HG03066 (cell line): ENCODE measurements around the gene TRPV6.

ENCODE experiments used
- ATAC-seq: cut with Tn5 transposase; IDR thresholded peaks from one replicate; pipeline ENCODE4 v1.9.1; 2021; ENCODE audit warnings: low read depth; ENCODE audit not compliant: unreplicated experiment

Gene TRPV6

DNA sequence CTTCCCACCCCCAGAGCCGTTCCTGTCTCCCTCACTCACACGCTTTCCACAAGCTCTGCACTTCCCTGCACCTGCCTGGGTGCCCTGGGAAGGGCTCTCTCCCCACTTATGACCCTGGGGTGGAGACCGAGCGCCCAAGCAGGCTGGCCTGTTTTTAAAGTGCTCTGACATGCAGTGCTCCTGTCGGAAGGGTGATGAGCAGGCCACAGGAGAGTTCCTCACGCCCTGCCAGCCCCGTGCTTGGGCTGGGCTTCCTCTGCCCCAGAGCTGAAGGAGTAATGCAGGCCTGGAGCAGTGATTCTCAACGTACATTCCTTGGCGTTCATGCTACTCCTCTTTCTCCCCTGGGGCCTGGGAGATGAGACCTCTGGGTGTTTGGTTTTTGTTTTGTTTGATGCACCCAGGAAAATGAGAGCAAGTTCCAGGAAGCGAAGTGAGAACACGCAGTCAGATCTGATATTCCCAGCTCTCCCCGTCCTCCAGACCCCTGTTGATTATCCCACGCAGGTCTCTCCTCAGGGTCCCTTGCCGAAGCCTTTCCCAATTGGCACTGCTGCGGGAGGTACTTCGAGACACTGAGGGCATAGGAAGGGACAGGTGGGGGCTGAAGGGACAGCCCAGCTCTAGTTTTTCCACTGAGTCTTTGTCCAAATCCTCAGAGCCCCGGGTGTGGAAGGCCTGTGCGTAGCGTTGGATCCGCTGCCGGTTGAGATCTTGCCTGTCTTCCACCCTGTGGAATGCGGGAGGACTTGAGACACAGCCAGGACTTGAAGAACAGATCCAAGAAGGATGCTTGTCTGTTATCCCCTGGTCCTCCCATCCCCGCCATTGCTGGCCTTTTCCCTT, 14.1 kb downstream of the TRPV6 start:
- ATAC-seq: no peak

DNA sequence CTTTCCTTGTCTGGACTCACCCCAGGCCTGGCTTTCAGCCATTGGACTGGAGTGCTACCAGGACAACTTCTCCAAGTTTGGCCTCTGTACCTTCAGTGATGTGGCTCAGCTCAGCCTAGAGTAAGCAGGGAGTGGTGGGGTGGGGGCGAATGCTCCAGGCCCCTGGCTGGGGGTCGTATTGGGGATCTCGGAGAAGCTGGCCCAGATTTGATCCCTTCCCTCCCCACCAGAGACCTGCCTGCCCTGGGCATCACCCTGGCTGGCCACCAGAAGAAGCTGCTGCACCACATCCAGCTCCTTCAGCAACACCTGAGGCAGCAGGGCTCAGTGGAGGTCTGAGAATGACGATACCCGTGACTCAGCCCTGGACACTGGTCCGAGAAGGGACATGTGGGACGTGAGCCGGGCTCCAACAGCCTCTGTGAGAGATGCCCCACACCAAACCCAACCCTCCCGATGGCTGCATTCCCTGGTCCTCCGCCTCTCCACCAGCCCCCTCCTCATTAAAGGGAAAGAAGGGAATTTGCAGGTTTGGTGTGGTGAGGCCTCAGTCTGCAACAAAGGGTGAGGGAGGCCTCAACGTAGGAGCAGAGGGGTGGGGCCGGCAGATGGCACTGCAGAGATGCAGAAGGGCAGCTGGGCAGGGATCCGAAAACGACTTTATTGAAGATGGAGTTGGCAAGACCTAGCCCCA, 14.8 kb downstream of the TRPV6 start:
- ATAC-seq: no peak

DNA sequence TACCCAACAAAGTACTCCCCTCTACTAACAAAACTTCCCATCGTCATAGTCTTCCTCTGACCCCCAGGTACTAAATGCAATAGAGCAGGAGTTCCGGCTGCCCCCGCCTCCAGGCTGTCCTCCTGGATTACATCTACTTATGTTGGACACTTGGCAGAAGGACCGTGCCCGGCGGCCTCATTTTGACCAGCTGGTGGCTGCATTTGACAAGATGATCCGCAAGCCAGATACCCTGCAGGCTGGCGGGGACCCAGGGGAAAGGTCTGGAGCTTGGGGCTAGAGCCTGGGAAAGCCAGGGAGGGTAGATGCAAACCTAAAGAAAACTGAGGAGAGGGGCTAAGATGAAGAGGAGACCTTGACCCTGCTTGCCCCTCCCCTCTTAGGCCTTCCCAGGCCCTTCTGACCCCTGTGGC, 15.4 kb downstream of the TRPV6 start:
- ATAC-seq: no peak

DNA sequence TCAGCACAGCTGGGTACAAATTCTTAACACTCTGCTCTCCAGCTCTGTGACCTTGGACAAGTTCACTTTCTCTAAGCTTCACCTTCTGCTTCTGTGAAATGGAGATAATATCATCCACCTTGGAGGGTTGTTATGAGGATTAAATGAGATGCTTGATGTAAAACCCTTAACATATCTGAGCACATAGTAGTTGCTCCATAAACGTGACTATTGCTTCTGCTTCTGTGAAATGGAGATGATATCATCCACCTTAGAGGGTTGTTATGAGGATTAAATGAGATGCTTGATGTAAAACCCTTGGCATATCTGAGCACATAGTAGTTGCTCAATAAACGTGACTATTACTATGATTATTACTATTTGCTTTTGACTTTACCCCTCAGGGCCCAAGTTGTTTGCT, 16.1 kb downstream of the TRPV6 start:
- no peak for ATAC-seq

DNA sequence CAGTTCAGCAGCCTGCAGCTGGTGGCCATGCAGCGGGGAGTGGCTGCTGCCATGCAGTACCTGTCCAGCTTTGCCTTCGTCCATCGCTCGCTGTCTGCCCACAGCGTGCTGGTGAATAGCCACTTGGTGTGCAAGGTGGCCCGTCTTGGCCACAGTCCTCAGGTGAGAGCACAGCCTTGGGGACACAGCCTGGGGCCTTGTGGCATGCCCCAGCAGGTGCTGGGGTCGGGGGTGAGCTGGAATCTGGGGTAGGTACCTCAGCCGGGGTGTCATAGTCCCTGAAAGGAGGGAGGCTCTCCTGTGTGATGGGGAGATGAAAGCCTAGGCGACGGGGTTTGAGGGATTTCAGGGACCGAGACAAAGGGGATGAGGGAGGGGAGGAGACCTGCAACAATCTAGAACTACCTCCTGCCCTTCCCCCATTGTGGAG, 16.5 kb downstream of the TRPV6 start:
- no peak for ATAC-seq

DNA sequence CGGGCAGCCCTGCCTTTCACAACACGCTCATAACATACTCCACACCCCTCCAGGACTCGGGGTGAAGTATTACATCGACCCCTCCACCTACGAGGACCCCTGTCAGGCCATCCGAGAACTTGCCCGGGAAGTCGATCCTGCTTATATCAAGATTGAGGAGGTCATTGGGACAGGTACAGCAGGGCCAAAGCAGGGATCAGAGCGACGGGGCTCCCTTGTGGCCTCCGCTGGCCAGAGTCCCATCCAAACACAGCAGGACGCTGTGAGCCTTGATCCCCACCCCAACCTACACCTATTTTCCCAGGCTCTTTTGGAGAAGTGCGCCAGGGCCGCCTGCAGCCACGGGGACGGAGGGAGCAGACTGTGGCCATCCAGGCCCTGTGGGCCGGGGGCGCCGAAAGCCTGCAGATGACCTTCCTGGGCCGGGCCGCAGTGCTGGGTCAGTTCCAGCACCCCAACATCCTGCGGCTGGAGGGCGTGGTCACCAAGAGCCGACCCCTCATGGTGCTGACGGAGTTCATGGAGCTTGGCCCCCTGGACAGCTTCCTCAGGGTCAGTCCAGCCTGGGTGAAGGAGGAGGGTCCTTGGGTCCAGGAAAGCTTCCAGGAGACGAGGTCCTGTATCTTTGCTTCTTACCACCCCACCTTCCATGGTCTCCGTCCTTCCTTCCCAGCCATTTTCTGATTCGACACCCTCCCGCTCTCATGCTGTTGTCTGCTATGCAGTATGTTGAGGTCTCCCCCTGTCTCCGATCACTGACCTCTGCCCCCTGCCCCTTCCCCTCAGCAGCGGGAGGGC, 17.2 kb downstream of the TRPV6 start:
- ATAC-seq: no peak

DNA sequence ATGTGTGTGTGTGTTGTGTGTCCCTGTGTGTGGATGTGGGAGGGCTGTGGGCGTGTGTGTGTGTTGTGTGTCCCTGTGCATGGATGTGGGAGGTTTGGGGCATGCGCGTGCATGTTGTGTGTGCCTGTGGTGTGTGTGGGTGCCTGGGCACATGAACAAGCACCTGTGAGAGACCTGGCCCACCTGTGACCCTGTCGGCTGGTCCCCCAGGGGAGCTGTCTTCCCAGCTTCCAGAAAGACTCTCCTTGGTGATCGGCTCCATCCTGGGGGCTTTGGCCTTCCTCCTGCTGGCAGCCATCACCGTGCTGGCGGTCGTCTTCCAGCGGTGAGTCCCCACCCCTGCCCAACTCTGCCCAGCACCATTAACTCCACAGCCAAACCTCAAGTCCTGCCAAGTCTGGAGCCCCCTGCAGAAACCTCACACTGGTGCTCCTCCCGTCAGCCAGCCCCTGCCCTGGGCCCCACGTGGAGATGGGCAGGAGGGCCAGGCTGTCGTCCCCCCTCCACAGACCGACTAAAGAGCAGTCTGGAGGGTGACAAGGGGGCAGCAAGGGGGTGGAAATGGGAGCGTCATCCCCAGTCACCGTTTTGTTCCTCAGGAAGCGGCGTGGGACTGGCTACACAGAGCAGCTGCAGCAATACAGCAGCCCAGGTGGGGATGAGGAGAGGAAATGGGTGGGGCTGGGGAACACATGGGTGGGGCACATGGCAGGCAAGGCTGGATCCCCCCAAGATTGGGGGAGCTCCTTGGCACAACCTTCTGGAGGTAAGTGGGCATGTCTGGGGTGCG, 18.0 kb downstream of the TRPV6 start:
- no peak for ATAC-seq

DNA sequence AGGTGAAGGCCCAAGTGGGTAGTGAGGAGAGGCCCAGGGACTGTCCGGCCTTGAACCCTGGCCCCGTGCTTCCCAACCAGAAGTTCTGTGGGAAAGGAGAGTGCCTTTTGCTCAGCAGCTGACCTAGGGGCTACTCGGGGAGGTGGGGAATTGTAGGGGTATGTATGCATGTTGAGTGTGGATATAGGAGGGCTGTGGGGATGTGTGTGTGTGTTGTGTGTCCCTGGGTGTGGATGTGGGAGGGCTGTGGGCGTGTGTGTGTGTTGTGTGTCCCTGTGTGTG, 18.5 kb downstream of the TRPV6 start:
- no peak for ATAC-seq

DNA sequence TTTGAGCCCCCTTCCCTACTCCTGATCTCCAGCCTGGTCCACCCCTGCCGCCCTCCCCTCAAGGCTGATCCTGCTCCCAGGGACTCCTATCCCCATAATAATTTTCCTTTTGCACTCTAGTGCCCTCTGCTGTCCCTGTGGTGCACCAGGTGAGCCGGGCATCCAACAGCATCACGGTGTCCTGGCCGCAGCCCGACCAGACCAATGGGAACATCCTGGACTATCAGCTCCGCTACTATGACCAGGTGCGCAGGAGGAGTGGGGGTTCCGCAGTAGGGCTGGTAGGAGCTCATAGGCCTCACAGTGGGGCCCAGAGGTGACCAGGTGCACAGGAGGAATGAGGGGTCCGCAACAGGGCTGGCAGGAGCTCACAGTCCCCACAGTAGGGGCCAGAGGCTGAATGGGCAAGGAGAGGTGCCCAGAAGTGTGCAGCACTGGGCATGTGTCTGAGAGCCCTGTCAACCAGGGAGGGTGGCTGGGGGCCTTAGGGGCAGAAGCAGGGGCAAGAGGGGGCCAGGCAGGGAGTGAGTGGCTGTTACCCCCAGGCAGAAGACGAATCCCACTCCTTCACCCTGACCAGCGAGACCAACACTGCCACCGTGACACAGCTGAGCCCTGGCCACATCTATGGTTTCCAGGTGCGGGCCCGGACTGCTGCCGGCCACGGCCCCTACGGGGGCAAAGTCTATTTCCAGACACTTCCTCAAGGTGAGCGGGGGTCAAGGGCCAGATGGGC, 19.0 kb downstream of the TRPV6 start:
- no peak for ATAC-seq

DNA sequence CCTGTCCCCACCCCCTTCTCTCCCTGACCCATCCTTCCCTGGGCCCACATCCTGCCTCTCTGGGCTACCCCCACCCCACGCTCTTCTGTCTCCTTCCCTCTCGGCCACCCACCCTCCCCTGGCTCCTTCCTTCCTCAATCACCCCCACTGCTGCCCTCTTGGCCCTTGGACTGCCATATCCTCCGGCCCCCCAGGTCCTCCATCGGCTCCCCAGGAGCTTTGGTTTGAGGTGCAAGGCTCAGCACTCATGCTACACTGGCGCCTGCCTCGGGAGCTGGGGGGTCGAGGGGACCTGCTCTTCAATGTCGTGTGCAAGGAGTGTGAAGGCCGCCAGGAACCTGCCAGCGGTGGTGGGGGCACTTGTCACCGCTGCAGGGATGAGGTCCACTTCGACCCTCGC, 19.8 kb downstream of the TRPV6 start:
- no peak for ATAC-seq

DNA sequence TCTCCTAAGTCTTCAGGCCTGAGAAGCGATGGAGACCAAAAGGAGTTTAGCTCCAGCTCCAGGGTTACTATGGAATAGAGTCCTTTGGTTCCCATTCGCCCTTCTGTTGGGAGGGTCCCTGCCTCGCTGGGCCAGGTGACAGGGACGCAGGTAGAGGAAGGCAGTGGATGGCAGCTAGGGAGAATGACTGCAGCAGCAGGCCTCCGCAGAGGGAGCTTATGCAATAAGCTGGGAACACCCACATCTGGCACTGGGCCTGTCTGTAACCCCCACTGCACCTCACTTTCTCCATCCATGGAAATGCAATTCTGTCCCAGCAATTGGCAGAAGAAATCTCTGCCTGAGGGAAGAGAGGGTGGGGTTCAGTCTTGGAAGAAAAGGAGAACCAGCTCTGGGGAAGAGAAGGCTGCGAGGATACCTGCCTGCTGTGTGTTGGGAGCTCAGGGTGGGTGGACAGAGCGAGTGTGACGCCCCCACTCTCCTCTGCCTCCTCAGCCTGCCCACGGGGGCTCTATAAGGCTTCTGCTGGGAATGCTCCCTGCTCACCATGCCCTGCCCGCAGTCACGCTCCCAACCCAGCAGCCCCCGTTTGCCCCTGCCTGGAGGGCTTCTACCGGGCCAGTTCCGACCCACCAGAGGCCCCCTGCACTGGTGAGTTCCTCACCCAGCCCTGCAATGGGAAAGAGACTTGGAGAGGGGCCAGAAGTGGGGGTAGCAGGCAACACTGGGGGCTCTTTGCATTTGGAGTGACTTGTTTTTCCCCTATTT, 20.4 kb downstream of the TRPV6 start:
- ATAC-seq: no peak

DNA sequence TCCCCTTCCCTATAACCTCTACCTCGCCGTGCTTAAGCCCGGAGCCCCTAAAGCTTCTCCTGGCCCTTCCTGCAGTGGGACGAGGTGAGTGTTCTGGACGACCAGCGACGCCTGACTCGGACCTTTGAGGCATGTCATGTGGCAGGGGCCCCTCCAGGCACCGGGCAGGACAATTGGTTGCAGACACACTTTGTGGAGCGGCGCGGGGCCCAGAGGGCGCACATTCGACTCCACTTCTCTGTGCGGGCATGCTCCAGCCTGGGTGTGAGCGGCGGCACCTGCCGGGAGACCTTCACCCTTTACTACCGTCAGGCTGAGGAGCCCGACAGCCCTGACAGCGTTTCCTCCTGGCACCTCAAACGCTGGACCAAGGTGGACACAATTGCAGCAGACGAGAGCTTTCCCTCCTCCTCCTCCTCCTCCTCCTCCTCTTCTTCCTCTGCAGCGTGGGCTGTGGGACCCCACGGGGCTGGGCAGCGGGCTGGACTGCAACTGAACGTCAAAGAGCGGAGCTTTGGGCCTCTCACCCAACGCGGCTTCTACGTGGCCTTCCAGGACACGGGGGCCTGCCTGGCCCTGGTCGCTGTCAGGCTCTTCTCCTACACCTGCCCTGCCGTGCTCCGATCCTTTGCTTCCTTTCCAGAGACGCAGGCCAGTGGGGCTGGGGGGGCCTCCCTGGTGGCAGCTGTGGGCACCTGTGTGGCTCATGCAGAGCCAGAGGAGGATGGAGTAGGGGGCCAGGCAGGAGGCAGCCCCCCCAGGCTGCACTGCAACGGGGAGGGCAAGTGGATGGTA, 21.5 kb downstream of the TRPV6 start:
- ATAC-seq: no peak

DNA sequence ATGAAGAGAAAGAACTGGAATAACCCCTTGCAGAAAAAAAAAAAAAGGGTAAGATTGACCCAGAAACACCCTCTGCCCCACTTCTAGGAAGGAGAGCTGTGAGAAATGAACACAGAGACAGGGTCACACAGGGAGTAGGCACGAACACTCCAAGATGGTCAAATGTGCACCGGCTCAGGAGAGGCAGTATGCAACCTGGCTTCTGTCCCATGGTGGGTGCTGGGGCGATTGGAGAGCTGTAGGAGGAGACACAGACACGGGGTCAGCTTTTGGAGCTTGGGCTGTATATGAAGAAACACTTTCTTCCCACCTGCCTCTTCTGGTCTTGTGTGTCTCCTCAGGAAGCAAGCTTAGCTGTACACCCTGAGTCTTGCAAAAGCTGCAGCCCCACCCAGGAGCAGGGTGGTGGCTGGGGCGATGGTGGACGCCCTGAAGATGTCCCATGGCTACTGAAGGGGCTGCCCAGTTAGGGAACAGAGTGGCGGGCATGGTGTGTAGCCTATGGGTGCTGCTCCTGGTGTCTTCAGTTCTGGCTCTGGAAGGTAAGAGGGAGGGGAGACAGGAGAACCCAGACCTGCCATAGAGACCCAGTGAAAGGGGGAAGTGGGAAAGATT, 22.7 kb downstream of the TRPV6 start:
- ATAC-seq: no peak

DNA sequence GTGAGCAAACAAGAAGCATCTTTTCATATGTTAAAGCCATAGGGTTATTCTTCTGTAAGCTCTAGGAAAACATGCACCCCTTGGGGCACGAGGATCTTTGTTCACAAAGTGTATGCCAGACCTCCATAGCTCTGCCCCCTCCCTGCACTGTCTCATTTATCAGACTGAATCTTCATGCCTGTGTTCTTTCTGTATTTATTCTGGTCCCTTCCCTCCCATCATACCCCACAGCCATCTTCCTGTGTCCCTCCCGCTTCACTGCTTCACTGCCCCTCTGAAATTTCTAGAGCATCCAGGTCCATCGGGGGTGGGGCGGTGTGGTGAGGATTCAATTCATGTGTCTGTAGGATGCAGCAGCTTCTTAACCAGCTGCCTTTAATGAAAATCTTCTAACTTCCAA, 23.2 kb downstream of the TRPV6 start:
- ATAC-seq: no peak

DNA sequence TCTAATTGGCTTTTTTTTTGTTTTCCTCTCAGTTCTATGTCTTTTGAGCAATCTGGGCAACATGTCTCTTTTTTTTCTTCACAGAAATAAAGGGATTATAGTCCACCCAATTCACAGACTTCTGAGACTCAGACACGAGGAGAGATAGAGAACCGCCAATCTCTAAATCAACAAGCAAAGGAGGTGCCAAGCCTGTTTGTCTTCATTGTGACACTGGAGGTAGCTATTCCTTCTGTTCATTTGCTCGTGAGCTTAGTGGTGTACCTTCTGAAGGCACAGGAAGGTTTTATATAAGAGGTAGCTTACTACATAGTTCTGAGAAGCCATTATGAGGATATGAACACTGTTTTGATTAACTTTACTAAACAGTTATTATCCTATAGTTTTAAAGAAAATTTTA, 24.6 kb downstream of the TRPV6 start:
- ATAC-seq: no peak

DNA sequence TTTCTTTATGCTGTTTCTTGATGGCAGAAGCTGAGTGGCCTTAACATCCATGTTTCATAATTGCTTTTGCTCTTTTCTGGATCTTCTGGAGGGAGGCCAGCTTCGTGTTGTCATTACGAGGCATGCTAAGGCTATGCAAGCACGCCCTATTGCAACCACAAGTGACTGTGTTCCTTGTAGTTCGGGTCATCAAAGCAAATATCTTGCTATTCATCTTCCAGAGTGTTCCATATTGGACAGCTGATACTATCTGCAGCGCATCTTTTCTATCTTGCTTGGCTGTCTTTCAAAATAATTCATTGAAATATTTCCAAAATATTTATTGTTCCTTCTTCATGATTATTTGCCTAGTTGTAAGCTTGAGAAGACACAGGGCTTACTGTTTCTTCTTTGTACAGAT, 25.7 kb downstream of the TRPV6 start:
- no peak for ATAC-seq

DNA sequence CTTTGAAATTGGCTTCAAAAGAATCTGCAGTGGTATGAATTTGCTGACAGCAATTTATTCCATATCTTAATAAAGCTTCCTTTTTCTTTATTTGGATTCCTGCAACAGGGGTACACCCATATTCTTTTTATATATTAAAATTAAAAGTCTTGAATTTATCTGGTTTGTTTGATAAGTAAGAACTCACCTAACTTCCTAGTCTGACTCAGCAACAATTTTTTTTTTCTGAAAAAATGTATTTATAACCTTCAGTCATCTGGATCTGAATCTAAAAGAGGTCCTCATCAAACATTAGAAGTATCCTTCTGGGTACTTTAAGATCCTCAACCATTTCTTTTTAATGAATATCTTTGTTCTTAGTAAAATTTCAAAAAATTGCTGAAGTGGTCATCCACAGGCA, 26.1 kb downstream of the TRPV6 start:
- no peak for ATAC-seq

DNA sequence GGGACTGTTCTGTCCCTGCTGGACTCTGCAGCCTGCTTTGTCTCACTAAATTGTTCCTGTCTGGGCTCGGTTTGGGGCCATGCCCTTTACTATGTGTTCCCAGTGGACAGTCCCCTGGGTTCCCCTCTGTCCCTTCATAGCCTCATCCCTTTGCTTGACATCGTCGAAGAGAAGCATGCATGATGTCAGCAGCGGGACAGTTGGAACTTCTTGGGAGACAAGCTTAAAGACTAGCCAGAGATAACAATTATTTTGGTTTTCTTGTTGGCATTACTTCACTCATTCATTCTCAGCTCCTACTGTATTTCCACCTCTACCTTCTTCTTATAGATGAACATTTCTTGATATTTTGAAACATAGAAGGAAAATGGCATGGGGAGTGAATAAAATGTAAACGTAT, 27.9 kb downstream of the TRPV6 start:
- ATAC-seq: no peak
